ENCODE results near the gene ADGRB3.

GRCh38 chr6:68976260-68976659 is 341.2 kb downstream of the ADGRB3 start:
- TF ChIP-seq CTCF (IDR thresholded peaks at IDR 0.05; ENCODE audit: low read depth, low read length, missing input control) (no peak), TAF1 (conservative IDR thresholded peaks at IDR 0.05) (no peak), REST (IDR thresholded peaks at IDR 0.05) (no peak), EGR1 (IDR thresholded peaks at IDR 0.05; ENCODE audit: low read depth in 2 of 2) (no peak), MAX (IDR thresholded peaks at IDR 0.05) (no peak), SP1 (IDR thresholded peaks at IDR 0.05) (no peak), RAD21 (IDR thresholded peaks at IDR 0.05) (no peak), NR2F2 (IDR thresholded peaks at IDR 0.05) (no peak), HNF4G (IDR thresholded peaks at IDR 0.05) (no peak), FOXA2 (IDR thresholded peaks at IDR 0.05) (no peak)
